Measurements from ENCODE around the gene LAGE3. TPM values are rescaled to one million over a fixed set of nuclear protein-coding genes. Genes with fewer than 3 reads are reported as not detected.

Gene LAGE3
- total and polyA plus RNA-seq, 2 of the 8 experiments (the other 6 are each of a cell fraction or from before 2014, with no cell fraction given): 44.5 to 102 TPM

DNA sequence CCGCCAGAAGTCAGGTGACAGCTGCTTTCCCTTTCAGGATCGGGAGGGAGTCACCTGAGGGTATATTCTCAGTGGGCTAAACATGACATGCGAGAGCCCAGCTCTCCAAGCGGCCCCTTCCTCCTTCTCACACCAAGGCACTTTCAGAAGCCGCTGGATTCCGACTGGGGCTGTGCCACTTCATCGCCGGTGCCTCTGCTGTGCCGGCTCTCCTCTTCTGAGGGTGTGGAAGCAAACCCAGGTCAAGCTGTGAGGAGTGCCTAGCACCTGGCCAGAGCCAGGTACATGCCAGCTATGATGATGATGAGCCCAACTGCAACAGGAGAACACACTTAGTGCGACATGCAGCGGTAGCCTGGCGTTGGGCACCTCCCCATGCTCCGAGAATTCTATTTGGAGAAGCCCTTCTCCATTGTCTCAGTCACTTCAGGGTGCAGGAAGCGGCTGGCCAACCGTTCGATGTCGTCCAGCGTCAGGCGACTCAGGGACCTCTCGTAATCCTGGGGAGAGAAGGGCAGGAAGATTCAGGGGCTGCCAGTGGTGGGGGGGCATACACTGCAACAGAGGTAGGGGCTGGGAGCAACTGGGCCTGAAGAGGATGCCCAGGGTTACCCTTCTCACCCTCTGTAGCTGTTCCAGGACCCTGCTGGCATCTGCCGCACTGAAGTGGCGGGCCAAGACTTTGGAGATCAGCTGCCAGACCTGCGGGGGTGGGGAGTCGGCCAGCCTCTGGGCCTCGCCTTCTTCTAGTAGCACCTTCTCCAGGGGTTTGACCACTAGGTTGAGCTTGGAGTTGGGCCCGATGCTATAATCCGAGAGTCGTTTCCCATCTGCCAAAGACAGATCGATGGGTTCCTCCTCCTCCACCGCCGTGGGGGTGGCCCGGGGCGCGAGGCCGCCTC lies 6.3 kb upstream of the LAGE3 start (continued):
- TF ChIP-seq CHD7 (IDR thresholded peaks at IDR 0.05; ENCODE audit: insufficient replicate concordance, low read length) (no peak), CHD2 (IDR thresholded peaks at IDR 0.05; ENCODE audit: low read length) (no peak), EZH2 (IDR thresholded peaks at IDR 0.05; ENCODE audit: low read depth, low read length, severe bottlenecking) (no peak), SIN3A (conservative IDR thresholded peaks at IDR 0.05 in 1 of 2, IDR thresholded peaks at IDR 0.05 in 1 of 2; ENCODE audit: low read depth in 1 of 2, low read length in 2 of 2) (no peak), SUZ12 (IDR thresholded peaks at IDR 0.05; ENCODE audit: low read length) (no peak), YY1 (IDR thresholded peaks at IDR 0.05; ENCODE audit: low read depth, low read length) (no peak), EP300 (IDR thresholded peaks at IDR 0.05; ENCODE audit: borderline replicate concordance in 1 of 2, low read depth in 2 of 2, low read length in 2 of 2) (no peak), NRF1 (IDR thresholded peaks at IDR 0.05; ENCODE audit: low read depth, low read length) (no peak), JUND (IDR thresholded peaks at IDR 0.05; ENCODE audit: low read length) (no peak)
